Measurements from ENCODE around the gene UBE2J2. TPM values are rescaled to one million over a fixed set of nuclear protein-coding genes. Genes with fewer than 3 reads are reported as not detected.

Gene UBE2J2
- total and polyA plus RNA-seq, 5 donors = 34.9 to 41.2 (median 38.2) TPM

DNA sequence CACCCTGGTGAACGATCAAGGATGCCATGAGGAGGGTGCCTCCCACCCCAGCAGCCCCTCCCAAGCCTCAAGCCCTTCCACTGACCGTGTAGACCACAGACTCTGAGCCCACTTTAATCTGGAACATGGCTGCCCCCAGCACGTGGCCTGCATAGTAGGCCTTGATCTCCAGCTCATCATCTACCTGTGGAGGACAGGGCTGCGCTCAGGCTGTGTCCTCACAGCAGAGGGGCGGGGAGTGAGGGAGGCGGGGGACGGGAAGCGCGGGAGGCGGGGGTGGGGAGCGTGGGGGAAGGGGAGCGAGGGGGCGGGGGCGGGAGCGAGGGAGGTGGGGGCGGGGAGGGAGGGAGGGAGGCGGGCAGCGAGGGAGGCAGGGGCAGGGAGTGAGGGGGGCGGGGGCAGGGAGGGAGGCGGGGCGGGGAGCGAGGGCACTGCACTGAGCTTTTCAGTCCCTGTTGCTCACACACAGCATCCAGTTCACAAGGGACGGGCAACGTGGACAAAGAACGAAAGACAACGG is 41.8 kb upstream of the UBE2J2 start:
- Histone ChIP-seq H3K27me3 (ENCODE audit: control insufficient read depth, insufficient read depth) (no peaks in the 10 kb centered on the region), H3K27ac (ENCODE audit: low read length) (no peak overlapping the region), H3K4me1 (ENCODE audit: control insufficient read depth, insufficient read depth, low read length) (no peaks in the 10 kb centered on the region), H3K9me3 (ENCODE audit: control insufficient read depth, low read length) (no peaks in the 10 kb centered on the region), H3K4me3 (ENCODE audit: low read length) (no peak overlapping the region)
- DNase-seq (no peak), ATAC-seq (no peak)
- intact Hi-C loops (cut with DNase I) = no loop called here
- 63% methylated on average over 24 of the region's 26 CpGs for WGBS

GRCh38 chr1:1314678-1315335 is 41.2 kb upstream of the UBE2J2 start:
- Histone ChIP-seq H3K27ac (ENCODE audit: low read length) (no peak overlapping the region), H3K4me3 (ENCODE audit: low read length) (no peak overlapping the region), H3K27me3 (ENCODE audit: control insufficient read depth, insufficient read depth) (no peaks in the 10 kb centered on the region), H3K9me3 (ENCODE audit: control insufficient read depth, low read length) (no peaks in the 10 kb centered on the region), H3K4me1 (ENCODE audit: control insufficient read depth, insufficient read depth, low read length) (no peaks in the 10 kb centered on the region)
- DNase-seq (no peak), ATAC-seq (no peak)
- 88% methylated on average over 23 of the region's 23 CpGs for WGBS
- intact Hi-C loops (cut with DNase I) = no loop called here

- Histone ChIP-seq H3K4me1 (ENCODE audit: control insufficient read depth, insufficient read depth, low read length) (no peaks in the 10 kb centered on the region), H3K27me3 (ENCODE audit: control insufficient read depth, insufficient read depth) (no peaks in the 10 kb centered on the region), H3K27ac (ENCODE audit: low read length) (no peak overlapping the region), H3K9me3 (ENCODE audit: control insufficient read depth, low read length) (no peaks in the 10 kb centered on the region), H3K4me3 (ENCODE audit: low read length) (no peak overlapping the region)
- no peak for ATAC-seq
- DNase-seq = no peak
- WGBS = 92% methylated on average over 15 of the region's 15 CpGs
- intact Hi-C loops (cut with DNase I) = no loop called here
Measured at GRCh38 chr1:1314237-1314586, 40.6 kb upstream of the UBE2J2 start.

DNA sequence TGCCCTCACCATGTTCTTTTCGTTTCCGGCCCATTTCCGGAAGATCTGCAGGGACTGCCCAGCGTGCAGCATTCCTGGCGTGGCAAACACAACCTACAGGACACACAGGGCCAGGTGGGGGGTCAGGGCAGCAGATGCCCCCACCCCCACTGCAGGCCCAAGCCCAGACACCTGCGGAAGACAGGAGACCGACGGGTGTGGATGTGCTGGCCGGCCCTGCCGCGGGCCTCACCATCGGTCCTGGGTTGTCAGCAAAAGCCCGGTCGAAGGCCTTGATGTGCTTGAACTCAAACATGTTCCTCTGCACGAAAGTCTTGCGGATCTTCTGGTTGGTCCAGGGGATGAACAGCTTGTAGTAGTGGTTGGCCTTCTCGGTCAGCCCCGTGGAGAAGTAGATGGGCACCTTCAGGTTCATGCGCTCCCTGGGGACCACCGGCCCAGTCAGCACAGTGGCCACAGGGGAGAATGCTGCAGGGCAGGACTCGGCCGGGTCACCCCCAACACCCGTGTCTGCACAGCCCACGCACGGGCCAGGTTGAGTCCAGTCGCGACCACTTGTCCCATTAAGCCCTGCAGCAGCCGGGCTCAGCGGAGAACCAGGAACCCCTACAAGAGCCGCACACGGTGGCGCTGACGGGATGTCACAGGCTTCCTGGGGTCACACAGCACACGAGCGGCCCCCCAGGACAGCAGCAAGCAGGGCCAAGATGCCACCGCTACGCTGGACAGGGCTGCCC is 40.0 kb upstream of the UBE2J2 start:
- H3K9me3 ChIP-seq (ENCODE audit: control insufficient read depth, low read length) = no peaks in the 10 kb centered on the region
- H3K4me3 ChIP-seq (ENCODE audit: low read length) = no peak overlapping the region
- H3K27ac ChIP-seq (ENCODE audit: low read length) = no peak overlapping the region
- intact Hi-C loops (cut with DNase I) = no loop called here
- no peaks in the 10 kb centered on the region for H3K4me1 ChIP-seq (ENCODE audit: control insufficient read depth, insufficient read depth, low read length)
- ATAC-seq (no peak), DNase-seq (no peak)
- H3K27me3 ChIP-seq (ENCODE audit: control insufficient read depth, insufficient read depth) = no peaks in the 10 kb centered on the region
- WGBS = 85% methylated on average over 37 of the region's 37 CpGs

GRCh38 chr1:1312450-1313314 is 39.0 kb upstream of the UBE2J2 start:
- 90% methylated on average over 49 of the region's 49 CpGs for WGBS
- no peak overlapping the region for H3K4me3 ChIP-seq (ENCODE audit: low read length)
- H3K9me3 ChIP-seq (ENCODE audit: control insufficient read depth, low read length) = no peaks in the 10 kb centered on the region
- DNase-seq = no peak
- no peak for ATAC-seq
- no peak overlapping the region for H3K27ac ChIP-seq (ENCODE audit: low read length)
- no peaks in the 10 kb centered on the region for H3K4me1 ChIP-seq (ENCODE audit: control insufficient read depth, insufficient read depth, low read length)
- intact Hi-C loops (cut with DNase I) = no loop called here
- no peaks in the 10 kb centered on the region for H3K27me3 ChIP-seq (ENCODE audit: control insufficient read depth, insufficient read depth)

DNA sequence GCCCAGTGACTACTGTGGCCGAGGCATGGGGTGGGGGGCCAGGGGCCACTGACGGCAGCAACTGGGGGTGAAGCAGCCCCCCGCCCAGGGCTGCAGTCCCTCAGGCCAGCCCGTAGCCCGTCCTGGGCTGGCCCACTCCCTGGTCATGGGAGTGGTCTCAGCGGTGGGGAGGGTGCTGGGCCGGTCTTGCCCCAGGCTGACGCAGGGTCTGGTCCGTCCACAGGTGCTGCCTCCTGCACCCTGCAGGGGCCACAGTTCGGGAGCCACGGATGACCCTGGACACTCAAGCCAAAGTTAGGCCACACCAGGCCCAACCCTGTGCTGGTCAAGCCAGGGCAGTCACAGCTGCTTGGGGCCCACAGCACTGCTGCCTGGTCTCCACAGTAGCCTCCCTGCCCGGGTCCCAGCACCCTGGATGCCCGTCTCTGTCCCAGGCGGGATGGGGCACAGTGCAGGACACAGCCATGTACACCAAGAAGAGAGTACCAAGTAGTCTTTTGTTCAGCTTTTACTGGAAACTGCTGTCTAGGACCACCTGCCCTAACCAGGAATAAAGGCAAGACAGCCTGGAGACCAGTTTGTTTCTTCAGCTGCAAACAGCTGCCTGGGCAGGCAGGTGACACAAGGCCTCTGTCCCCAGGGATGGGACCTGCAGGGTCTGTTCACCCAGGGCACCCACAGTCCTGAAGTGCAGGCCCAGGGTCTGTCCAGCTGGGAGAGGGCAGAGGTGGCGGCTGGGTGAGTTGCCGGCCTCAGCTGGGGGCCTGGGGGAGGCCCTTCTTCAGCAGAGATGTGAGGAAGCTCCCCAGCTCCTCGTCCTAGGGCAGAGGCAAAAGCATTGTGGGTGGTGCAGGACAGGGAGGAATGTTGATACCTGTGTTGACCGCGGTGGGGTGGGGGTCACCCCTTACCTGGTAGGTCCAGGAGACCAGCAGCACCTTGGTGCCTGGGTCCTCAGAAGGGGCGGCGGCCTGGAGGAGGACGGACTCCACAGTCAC is 37.8 kb upstream of the UBE2J2 start:
- Histone ChIP-seq H3K27ac (ENCODE audit: low read length) (no peak overlapping the region), H3K4me3 (ENCODE audit: low read length) (no peak overlapping the region), H3K27me3 (ENCODE audit: control insufficient read depth, insufficient read depth) (no peaks in the 10 kb centered on the region), H3K9me3 (ENCODE audit: control insufficient read depth, low read length) (no peaks in the 10 kb centered on the region), H3K4me1 (ENCODE audit: control insufficient read depth, insufficient read depth, low read length) (peaks cover 5% of the 10 kb centered on the region)
- 88% methylated on average over 22 of the region's 22 CpGs for WGBS
- ATAC-seq = no peak
- intact Hi-C loops (cut with DNase I) = no loop called here
- no peak for DNase-seq

DNA sequence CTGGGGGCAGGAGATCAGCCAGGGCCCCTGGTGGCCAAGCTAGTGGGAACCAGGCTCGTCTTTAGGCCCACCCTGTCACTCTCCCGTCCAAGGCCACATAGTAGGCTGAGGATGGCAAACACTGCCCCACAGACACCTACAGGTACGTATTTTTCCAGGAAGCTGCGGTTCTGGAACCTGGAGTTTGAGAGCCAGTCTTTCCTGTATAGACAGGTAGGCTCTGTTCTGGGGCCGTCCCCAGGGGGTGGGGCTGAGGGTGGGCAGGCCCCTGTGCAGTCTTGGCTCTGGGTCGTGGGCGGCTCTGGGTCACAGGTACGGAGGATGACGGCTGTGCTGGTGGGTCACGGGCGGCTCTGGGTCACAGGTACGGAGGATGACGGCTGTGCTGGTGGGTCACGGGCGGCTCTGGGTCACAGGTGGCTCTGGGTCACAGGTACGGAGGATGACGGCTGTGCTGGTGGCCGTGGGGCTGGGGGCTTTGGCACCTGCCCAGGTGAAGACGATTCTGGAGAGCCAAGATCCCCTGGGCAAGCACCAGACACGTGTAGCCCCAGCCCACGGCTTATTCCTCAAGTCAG is 36.9 kb upstream of the UBE2J2 start:
- ATAC-seq = no peak
- H3K27me3 ChIP-seq (ENCODE audit: control insufficient read depth, insufficient read depth) = no peaks in the 10 kb centered on the region
- H3K4me1 ChIP-seq (ENCODE audit: control insufficient read depth, insufficient read depth, low read length) = peaks cover 5% of the 10 kb centered on the region
- 87% methylated on average over 21 of the region's 21 CpGs for WGBS
- DNase-seq = no peak
- no peaks in the 10 kb centered on the region for H3K9me3 ChIP-seq (ENCODE audit: control insufficient read depth, low read length)
- no peak overlapping the region for H3K4me3 ChIP-seq (ENCODE audit: low read length)
- no peak overlapping the region for H3K27ac ChIP-seq (ENCODE audit: low read length)
- intact Hi-C loops (cut with DNase I) = no loop called here

- H3K4me1 ChIP-seq (ENCODE audit: control insufficient read depth, insufficient read depth, low read length) = peaks cover 5% of the 10 kb centered on the region
- intact Hi-C loops (cut with DNase I) = no loop called here
- WGBS = 81% methylated on average over 3 of the region's 3 CpGs
- H3K27me3 ChIP-seq (ENCODE audit: control insufficient read depth, insufficient read depth) = no peaks in the 10 kb centered on the region
- no peaks in the 10 kb centered on the region for H3K9me3 ChIP-seq (ENCODE audit: control insufficient read depth, low read length)
- H3K27ac ChIP-seq (ENCODE audit: low read length) = no peak overlapping the region
- DNase-seq (no peak), ATAC-seq (no peak)
- no peak overlapping the region for H3K4me3 ChIP-seq (ENCODE audit: low read length)
Measured at GRCh38 chr1:1310109-1310385, 36.4 kb upstream of the UBE2J2 start.

DNA sequence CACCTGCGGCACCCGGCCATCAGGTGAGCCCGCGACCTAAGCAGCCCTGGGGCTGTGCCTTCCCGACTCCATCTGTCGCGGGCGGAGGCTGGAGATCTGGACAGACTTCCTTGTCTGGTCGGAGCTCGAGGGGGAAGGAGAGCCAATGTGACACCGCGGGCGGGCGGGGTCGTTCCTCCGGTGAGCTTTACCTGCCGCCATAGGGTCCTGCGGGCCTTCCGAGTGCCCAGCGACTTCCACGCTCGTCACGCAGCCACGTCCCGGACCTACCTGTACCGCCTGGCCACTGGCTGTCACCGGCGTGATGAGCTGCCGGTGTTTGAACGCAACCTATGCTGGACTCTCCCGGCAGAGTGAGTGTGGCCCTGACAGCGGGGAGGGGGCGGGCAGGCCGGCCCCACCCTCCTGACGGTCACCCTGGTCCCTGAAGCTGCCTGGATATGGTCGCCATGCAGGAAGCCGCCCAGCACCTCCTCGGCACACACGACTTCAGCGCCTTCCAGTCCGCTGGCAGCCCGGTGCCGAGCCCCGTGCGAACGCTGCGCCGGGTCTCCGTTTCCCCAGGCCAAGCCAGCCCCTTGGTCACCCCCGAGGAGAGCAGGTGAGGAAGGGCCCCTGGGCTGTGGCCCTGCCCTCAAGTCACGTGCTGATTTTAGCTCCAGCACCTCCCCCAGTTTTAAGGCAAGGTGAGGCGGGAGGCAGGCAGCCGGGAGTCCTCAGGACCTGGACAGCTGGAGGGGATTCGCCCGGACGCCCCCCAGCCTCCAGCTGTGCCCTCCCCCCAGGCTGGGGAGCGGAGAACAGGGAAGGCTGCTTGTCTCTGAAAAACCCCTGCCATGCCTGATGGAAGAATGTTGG is 35.8 kb upstream of the UBE2J2 start:
- Histone ChIP-seq H3K9me3 (ENCODE audit: control insufficient read depth, low read length) (no peaks in the 10 kb centered on the region), H3K4me3 (ENCODE audit: low read length) (peak overlapping the region; percentile 72), H3K27me3 (ENCODE audit: control insufficient read depth, insufficient read depth) (no peaks in the 10 kb centered on the region), H3K27ac (ENCODE audit: low read length) (no peak overlapping the region), H3K4me1 (ENCODE audit: control insufficient read depth, insufficient read depth, low read length) (peaks cover 5% of the 10 kb centered on the region)
- DNase-seq (peak in 1 of 3 donors; percentile 58), ATAC-seq (no peak)
- intact Hi-C loops (cut with DNase I) = no loop called here
- 34% methylated on average over 57 of the region's 57 CpGs for WGBS
